Prostate gland (tissue), 2 donors: ENCODE results near the gene ZNFX1. TPM values are rescaled to one million over a fixed set of nuclear protein-coding genes. Genes with fewer than 3 reads are reported as not detected.
A peak's percentile ranks its signal among the peaks of the same experiment; 100 is the strongest.

ENCODE experiments used
- DNase-seq: peaks from one replicate; pipeline ENCODE4 v3.0.0-alpha.2; 2019; ENCODE audit warnings: low spot score
- H3K27ac ChIP-seq, 2 donors: fragments of 200-600 bp; sonication (generic); 2 replicates each; pipeline ENCODE4 v1.5.1; 2017 to 2019
- H3K27me3 ChIP-seq: fragments of 200-600 bp; sonication (generic); replicated peaks from 2 replicates; pipeline ENCODE4 v1.5.1; 2019; ENCODE audit not compliant: insufficient read depth
- H3K36me3 ChIP-seq, 2 donors: fragments of 200-600 bp; sonication (generic); 1 replicate in 1 of 2; 2 replicates in 1 of 2; pipeline versions ENCODE4 v1.5.1 to v1.8.1; 2017 to 2019
- H3K4me1 ChIP-seq: fragments of 200-600 bp; sonication (generic); replicated peaks from 2 replicates; pipeline ENCODE4 v1.5.1; 2019
- H3K4me3 ChIP-seq, 2 donors: fragments of 200-600 bp; sonication (generic); 2 replicates each; pipeline ENCODE4 v1.5.1; 2017 to 2019
- H3K9me3 ChIP-seq: fragments of 200-600 bp; sonication (generic); 2 replicates; pipeline ENCODE4 v1.5.1; 2017
- CTCF ChIP-seq, 4 experiments: fragments of 200-600 bp in 2 of 4; fragments of 450-650 bp in 2 of 4; sonication (generic) in 2 of 4; IDR thresholded peaks; 1 replicate in 3 of 4; 2 replicates in 1 of 4; pipeline ENCODE4 v1.5.1; 2016 to 2019; ENCODE audit warnings: antibody characterized with exemption in 4 of 4, mild to moderate bottlenecking in 2 of 4, moderate library complexity in 2 of 4
- POLR2A ChIP-seq: fragments of 450-650 bp; IDR thresholded peaks from one replicate; pipeline ENCODE4 v1.6.1; 2016; ENCODE audit warnings: antibody characterized with exemption, mild to moderate bottlenecking
- POLR2AphosphoS5 ChIP-seq: sonication (generic); formaldehyde crosslinking; IDR thresholded peaks from one replicate; pipeline ENCODE4 v1.6.1; 2017; ENCODE audit warnings: antibody characterized with exemption
- WGBS: methylation state at CpG from one replicate; pipeline ENCODE4 v1.1.5; 2018; 5-methylcytosine and 5-hydroxymethylcytosine counted together
- intact Hi-C: fragments of 100-400 bp; cut with DNase I; formaldehyde crosslinking; loops from one replicate; pipeline ENCODE4 v1.14.2; 2022
- total RNA-seq, 2 donors: library from RNA; depleted of rRNA; stranded (reverse); fragments of >200 nt; gene quantifications; one replicate each; pipeline ENCODE4 v1.1.0, GENCODE V29; 2016

ZNFX1 gene
- total RNA-seq, 2 donors from 2014 or later: 25.6 to 32.7 TPM

GRCh38 chr20:49285813-49286494 lies 8.1 kb upstream of the ZNFX1 start:
- Histone ChIP-seq H3K4me1 (peaks cover 3% of the 10 kb centered on the region), H3K36me3 (peaks cover 5 to 37% of the 10 kb centered on the region in 2 donors), H3K9me3 (no peaks in the 10 kb centered on the region), H3K4me3 (no peak overlapping the region), H3K27me3 (no peaks in the 10 kb centered on the region), H3K27ac (peak overlapping the region in 1 of 2 donors; percentile 14)
- intact Hi-C loops: no loop called here
- 86% methylated on average over 4 of the region's 4 CpGs for WGBS
- no peak for DNase-seq
- TF ChIP-seq POLR2A (no peak), CTCF (IDR thresholded peaks at IDR 0.05) (no peak), POLR2AphosphoS5 (no peak)

DNA sequence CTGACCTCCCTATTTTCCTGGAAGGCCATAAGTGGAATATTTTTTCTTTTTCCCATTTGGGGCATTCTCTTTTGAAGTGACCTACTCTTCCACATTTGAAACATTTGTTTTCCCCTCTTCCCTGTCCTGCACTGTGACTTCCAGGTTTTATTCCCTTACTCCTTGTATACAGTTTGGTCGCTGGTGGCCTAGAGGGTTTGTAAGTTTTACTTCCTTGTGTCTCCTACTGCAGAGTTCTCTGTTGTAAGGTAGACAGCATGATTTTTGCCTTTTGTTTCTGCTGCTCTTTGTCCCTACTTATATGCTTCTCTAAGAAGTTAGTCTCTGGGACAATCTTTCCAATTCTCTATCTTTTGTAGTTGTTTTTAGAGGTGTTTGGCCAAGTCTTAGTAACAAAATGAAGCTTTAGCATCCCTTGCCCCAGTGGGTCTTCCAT lies 7.4 kb upstream of the ZNFX1 start:
- 97% methylated on average over 1 of the region's 1 CpG for WGBS
- Histone ChIP-seq H3K27ac (no peak overlapping the region), H3K4me3 (no peak overlapping the region), H3K9me3 (no peaks in the 10 kb centered on the region), H3K36me3 (peaks cover 8 to 42% of the 10 kb centered on the region in 2 donors), H3K27me3 (no peaks in the 10 kb centered on the region), H3K4me1 (peaks cover 7% of the 10 kb centered on the region)
- DNase-seq: no peak
- intact Hi-C loops: no loop called here
- TF ChIP-seq POLR2A (no peak), CTCF (IDR thresholded peaks at IDR 0.05) (no peak), POLR2AphosphoS5 (no peak)

- H3K9me3 ChIP-seq: no peaks in the 10 kb centered on the region
- H3K4me1 ChIP-seq: peaks cover 10% of the 10 kb centered on the region
- intact Hi-C loops: no loop called here
- H3K27ac ChIP-seq: no peak overlapping the region
- no peaks in the 10 kb centered on the region for H3K27me3 ChIP-seq
- H3K36me3 ChIP-seq: peaks cover 8 to 42% of the 10 kb centered on the region in 2 donors
- 98% methylated on average over 5 of the region's 5 CpGs for WGBS
- TF ChIP-seq POLR2AphosphoS5 (no peak), CTCF (IDR thresholded peaks at IDR 0.05) (no peak), POLR2A (no peak)
- no peak overlapping the region for H3K4me3 ChIP-seq
- DNase-seq: no peak
These were observed 7.0 kb upstream of the ZNFX1 start for GRCh38 chr20:49284818-49285217.

DNA sequence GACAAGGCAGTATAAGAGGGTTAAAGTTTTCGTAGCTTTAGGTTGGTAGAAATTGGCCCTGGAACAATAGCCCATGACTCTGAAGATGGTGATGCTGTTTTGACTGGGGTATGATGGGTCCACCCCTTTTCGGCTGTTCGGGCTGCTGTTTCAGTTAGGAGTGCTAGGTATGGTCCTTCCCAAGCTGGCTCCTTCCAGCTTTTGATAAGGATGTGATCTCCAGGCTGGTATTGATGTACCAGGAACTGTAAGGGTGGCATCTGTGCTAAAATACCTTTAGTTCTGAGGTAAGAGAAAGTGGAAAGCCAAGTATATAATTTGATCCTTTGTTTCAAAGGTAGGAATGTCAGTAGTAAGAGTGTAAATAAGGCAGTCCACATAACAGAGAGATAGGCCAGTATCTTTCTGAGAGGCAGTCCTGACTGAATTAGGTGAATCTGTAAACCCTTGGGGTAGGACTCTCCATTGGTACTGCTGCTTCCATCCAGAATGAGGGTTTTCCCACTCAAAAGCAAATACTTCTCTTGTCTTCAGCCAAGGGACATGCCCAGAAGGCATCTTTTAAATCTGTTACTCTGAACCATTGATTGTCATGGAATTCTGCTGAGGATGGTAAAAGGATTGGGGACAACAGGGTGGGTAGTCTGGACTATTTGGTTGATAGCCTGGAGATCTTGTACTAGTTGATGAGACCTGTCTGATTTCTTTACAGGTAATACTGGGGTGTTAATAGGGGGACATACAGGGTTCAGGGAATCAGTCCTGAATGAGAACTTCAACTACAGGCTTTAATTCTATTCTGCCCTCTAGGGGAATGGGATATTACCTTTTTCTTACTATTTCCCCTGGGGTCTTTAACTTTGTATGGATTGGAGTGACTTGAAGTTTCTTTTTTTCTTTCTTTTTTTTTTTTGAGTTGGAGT lies 6.1 kb upstream of the ZNFX1 start:
- WGBS: 98% methylated on average over 3 of the region's 3 CpGs
- H3K36me3 ChIP-seq: peaks cover 8 to 42% of the 10 kb centered on the region in 2 donors
- no peak overlapping the region for H3K4me3 ChIP-seq
- intact Hi-C loops: no loop called here
- no peak for DNase-seq
- no peaks in the 10 kb centered on the region for H3K27me3 ChIP-seq
- no peak for TF ChIP-seq CTCF (IDR thresholded peaks at IDR 0.05)
- no peak for TF ChIP-seq POLR2AphosphoS5
- TF ChIP-seq POLR2A: no peak
- no peak overlapping the region for H3K27ac ChIP-seq
- peaks cover 10% of the 10 kb centered on the region for H3K4me1 ChIP-seq
- H3K9me3 ChIP-seq: no peaks in the 10 kb centered on the region
